Nephron progenitor cell (in vitro differentiated cells): ENCODE data around the gene RBP3.

ENCODE experiments used
- DNase-seq: peaks from one replicate; pipeline ENCODE4 v3.0.0; 2021
- H3K27ac Mint-ChIP-seq: 2 replicates; pipeline ENCODE4 v1.8.0; 2021; ENCODE audit warnings: mild to moderate bottlenecking, moderate library complexity, mixed read lengths
- H3K27me3 Mint-ChIP-seq: 2 replicates; pipeline ENCODE4 v1.8.0; 2021; ENCODE audit warnings: mild to moderate bottlenecking, low read depth, mixed read lengths; ENCODE audit not compliant: poor library complexity
- H3K36me3 Mint-ChIP-seq: 2 replicates; pipeline ENCODE4 v1.8.0; 2021; ENCODE audit warnings: low read depth, mixed read lengths
- H3K4me1 Mint-ChIP-seq: 2 replicates; pipeline ENCODE4 v1.8.0; 2021; ENCODE audit warnings: mixed read lengths
- H3K4me3 Mint-ChIP-seq: 2 replicates; pipeline ENCODE4 v1.8.0; 2021; ENCODE audit warnings: mild to moderate bottlenecking, moderate library complexity, mixed read lengths
- H3K9me3 Mint-ChIP-seq: 2 replicates; pipeline ENCODE4 v1.8.0; 2021; ENCODE audit warnings: mild to moderate bottlenecking, moderate library complexity, mixed read lengths
- CTCF ChIP-seq: fragments of 200-600 bp; sonication (generic); IDR thresholded peaks from 2 replicates; pipeline ENCODE4 v1.5.0; 2021; ENCODE audit warnings: antibody characterized with exemption

RBP3 gene

DNA sequence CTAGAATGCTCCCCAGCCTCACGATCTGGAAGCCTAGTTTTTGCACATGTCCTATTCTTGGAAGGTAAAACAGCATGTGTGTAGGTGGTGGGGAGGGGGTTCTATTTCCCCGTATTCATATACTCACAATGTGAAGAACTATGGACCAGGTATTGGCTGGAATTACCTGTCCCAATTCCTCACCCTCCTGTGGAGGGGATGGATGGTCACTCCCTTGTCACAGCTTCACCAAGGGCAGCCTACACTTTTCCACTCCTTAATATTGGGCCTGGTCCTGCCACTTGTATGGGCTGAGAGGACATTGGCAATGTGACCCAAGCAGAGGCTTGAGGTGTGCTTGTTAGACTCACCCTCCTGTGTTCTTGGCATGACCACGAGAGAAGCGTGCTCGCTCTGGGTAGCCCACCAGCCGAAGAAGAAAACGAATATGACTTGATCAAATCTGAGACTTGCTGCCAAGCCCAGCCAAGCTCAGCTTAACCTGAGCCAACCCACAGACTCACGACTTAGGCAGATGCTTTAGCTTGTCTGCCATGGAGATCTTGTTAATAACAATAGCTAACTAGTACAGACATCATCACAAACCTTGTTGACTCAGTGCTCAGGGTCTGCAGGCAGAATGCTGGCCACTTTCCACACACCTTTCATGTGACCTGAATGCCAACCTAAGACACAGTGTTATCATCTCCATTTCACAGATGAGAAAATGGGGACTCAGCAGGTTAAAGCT is 18.7 kb downstream of the RBP3 start:
- Mint-ChIP-seq H3K4me1 (peaks cover 43% of the 10 kb centered on the region), H3K27me3 (peaks cover 25% of the 10 kb centered on the region), H3K27ac (no peak overlapping the region), H3K9me3 (no peaks in the 10 kb centered on the region), H3K36me3 (no peaks in the 10 kb centered on the region), H3K4me3 (no peak overlapping the region)
- no peak for TF ChIP-seq CTCF
- no peak for DNase-seq

DNA sequence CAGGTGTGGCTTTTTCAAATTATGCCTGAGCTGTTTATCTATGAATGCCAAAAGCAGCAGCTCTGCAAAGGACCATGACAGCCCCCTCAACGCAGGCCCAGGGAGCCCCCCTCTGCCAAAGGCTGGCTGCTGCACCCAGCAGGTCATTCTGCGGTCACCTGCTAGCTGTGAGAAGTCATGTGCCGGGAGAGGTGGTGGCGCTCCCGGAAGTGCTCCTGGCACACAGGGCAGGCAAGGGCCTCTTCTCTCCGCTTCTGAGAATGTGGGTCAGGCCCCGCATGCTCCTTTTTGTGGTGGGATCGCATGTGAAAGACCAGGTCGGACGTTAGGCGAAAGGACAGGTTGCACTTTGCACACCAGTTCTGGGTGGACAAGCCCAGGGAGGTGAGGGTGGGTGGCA is 19.5 kb downstream of the RBP3 start:
- Mint-ChIP-seq H3K9me3 (no peaks in the 10 kb centered on the region), H3K27ac (no peak overlapping the region), H3K36me3 (no peaks in the 10 kb centered on the region), H3K27me3 (peaks cover 23% of the 10 kb centered on the region), H3K4me3 (no peak overlapping the region), H3K4me1 (peaks cover 44% of the 10 kb centered on the region)
- DNase-seq: no peak
- no peak for TF ChIP-seq CTCF

GRCh38 chr10:47368431-47369180 is 20.4 kb downstream of the RBP3 start:
- no peak for DNase-seq
- no peak for TF ChIP-seq CTCF
- H3K27me3 Mint-ChIP-seq: peaks cover 23% of the 10 kb centered on the region
- H3K9me3 Mint-ChIP-seq: no peaks in the 10 kb centered on the region
- no peak overlapping the region for H3K27ac Mint-ChIP-seq
- H3K4me3 Mint-ChIP-seq: no peak overlapping the region
- no peaks in the 10 kb centered on the region for H3K36me3 Mint-ChIP-seq
- peaks cover 44% of the 10 kb centered on the region for H3K4me1 Mint-ChIP-seq

- Mint-ChIP-seq H3K27me3 (peaks cover 20% of the 10 kb centered on the region), H3K36me3 (no peaks in the 10 kb centered on the region), H3K27ac (no peak overlapping the region), H3K9me3 (no peaks in the 10 kb centered on the region), H3K4me1 (peaks cover 40% of the 10 kb centered on the region), H3K4me3 (no peak overlapping the region)
- no peak for TF ChIP-seq CTCF
- no peak for DNase-seq
Measured at GRCh38 chr10:47369251-47369894, 21.2 kb downstream of the RBP3 start.

- Mint-ChIP-seq H3K27ac (no peak overlapping the region), H3K4me3 (no peak overlapping the region), H3K9me3 (no peaks in the 10 kb centered on the region), H3K4me1 (peaks cover 33% of the 10 kb centered on the region), H3K27me3 (peaks cover 21% of the 10 kb centered on the region), H3K36me3 (no peaks in the 10 kb centered on the region)
- TF ChIP-seq CTCF: no peak
- DNase-seq: no peak
Measured at GRCh38 chr10:47370015-47370767, 22.0 kb downstream of the RBP3 start.
